GM18505 (cell line): ENCODE results near the gene AARSD1.
"Not testable (repeated sequence)": the region's sequence is repeated elsewhere in the genome, so short reads cannot be mapped to it uniquely, and the experiment has no call there.

Source experiments
- ATAC-seq: cut with Tn5 transposase; IDR thresholded peaks from one replicate; pipeline ENCODE4 v1.9.1; 2021; ENCODE audit not compliant: unreplicated experiment
- POLR2A ChIP-seq: IDR thresholded peaks from 4 replicates; pipeline ENCODE4 v1.6.1; 2011; ENCODE audit warnings: borderline replicate concordance; ENCODE audit not compliant: insufficient read depth, insufficient read length; ENCODE audit errors: extremely low read depth

The AARSD1 gene

GRCh38 chr17:42991471-42991870 lies 27.2 kb upstream of the AARSD1 start:
- ATAC-seq = no peak
- TF ChIP-seq POLR2A = no peak

GRCh38 chr17:42989726-42990652 lies 25.7 kb upstream of the AARSD1 start:
- TF ChIP-seq POLR2A = no peak
- no peak for ATAC-seq

DNA sequence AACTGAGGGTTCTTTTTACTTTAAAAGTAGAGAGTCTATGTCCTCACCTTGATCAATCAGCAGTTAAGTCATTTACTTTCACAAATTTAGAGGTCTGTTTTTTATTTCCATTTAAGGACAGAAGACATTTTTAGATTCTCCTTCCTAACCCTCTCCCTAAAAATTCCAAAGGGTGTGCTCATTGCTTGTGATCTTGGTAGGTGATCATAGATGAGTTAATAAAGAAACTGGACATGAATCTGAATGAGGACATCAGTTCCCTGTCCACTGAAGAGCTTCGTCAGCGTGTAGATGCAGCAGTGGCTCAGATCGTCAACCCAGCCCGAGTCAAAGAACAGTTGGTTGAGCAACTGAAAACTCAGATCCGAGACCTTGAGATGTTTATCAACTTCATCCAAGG lies 24.9 kb upstream of the AARSD1 start:
- no peak for TF ChIP-seq POLR2A

DNA sequence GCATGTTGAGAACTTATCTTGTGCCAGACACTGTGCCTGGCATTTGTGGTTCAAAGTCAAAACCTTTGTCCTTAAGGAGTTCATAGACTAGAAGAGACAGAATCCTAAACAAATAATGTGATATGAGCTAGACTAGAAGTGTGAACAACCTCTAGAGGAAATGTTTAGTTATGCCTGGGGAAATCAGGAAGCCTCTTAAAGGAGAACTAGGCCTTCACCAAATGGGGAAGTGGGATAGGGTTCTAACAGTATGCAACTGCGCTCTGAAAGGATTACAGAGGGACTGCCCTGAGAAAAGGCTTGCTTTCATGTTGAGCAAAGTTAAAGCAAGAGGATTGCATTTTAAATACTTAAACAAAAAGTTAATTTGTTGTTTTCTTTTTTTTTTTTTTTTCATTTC lies 21.0 kb upstream of the AARSD1 start:
- TF ChIP-seq POLR2A = no peak
- no peak for ATAC-seq

More for the DNA sequence above, 24.9 kb upstream of the AARSD1 start:
- ATAC-seq = no peak

- no peak for TF ChIP-seq POLR2A
- no peak for ATAC-seq
These were observed 18.0 kb upstream of the AARSD1 start for GRCh38 chr17:42982266-42982665.

DNA sequence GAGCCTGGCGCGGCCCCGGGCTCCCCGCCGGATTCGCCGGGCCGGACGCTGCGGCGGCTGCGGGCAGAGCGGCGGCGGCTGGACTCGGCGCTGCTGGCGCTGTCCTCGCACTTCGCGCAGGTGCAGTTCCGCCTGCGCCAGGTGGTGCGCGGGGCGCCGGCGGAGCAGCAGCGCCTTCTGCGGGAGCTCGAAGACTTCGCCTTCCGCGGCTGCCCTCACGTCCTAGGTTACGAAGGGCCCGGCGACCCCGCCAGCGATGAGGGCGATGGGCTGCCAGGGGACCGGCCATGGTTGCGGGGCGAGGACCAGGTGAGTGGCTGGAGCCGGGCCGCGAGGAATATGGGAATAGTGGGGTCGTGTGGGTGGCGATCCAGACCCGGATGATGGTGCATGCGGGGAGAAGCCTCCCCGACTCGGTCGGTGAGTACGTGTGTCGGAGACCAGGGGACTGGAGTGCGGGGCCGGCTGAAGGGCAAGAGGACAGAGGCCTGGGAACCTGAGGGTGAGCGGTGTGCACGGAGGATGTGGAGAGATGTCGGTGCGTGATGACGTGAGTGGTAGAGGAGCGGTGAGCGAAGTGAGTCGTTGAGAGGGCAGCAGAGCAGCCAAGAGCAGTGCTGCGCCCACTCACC lies 16.6 kb upstream of the AARSD1 start:
- TF ChIP-seq POLR2A = peak; percentile 41
- ATAC-seq = peak; percentile 40

GRCh38 chr17:42980274-42980765 lies 16.1 kb upstream of the AARSD1 start, which contains the start of gene RUNDC1:
RUNDC1 (plus strand) TSS chr17:42980565; CDS start chr17:42980577, 12 bp downstream.
- TF ChIP-seq POLR2A = peak; percentile 78

GRCh38 chr17:42979511-42980273 lies 15.4 kb upstream of the AARSD1 start, which contains the start of gene PTGES3L:
PTGES3L (minus strand) TSS chr17:42980080; CDS start chr17:42980053, 27 bp downstream.
- ATAC-seq = no peak
- TF ChIP-seq POLR2A = no peak

More at GRCh38 chr17:42980274-42980765, 16.1 kb upstream of the AARSD1 start, which contains the start of gene RUNDC1:
- peak; percentile 74 for ATAC-seq

DNA sequence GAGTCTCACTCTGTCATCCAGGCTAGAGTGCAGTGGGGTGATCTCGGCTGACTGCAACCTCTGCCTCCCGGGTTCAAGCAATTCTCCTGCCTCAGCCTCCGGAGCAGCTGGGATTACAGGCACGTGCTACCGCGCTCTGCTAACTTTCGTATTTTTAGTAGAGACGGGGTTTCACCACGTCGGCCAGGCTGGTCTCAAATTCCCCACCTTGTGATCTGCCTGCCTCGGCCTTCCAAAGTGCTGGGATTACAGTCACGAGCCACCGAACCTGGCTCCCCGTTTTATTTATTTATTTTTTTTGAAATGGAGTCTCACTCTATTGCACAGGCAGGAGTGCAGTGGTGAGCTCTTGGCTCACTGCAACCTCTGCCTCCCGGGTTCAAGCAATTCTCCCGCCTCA lies 11.4 kb upstream of the AARSD1 start:
- ATAC-seq = not testable (repeated sequence)

DNA sequence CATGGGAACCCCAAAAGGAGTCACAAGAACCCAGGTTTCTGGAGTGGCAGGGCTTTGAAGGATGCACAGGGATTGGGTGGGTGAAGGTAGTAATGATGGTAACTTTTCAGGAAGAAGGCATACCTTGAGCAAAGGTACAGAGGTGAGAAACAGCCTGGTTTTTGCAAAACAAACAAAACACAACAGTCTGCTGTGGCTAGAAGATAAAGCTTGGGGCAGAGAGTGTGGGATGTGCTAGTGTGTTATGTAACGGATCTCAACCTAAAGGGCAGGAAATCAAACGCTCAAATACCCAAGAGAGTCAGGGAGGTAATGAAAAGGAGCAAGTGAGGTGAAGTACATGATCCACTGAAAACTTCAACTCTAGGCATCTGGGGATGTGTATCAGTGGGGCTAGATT lies 11.0 kb upstream of the AARSD1 start:
- no peak for ATAC-seq

GRCh38 chr17:42973323-42973722 lies 9.1 kb upstream of the AARSD1 start:
- ATAC-seq = not testable (repeated sequence)

More for the DNA sequence above, 11.0 kb upstream of the AARSD1 start:
- TF ChIP-seq POLR2A = no peak

- no peak for TF ChIP-seq POLR2A
- no peak for ATAC-seq
These were observed 7.3 kb upstream of the AARSD1 start for GRCh38 chr17:42971589-42971988.

DNA sequence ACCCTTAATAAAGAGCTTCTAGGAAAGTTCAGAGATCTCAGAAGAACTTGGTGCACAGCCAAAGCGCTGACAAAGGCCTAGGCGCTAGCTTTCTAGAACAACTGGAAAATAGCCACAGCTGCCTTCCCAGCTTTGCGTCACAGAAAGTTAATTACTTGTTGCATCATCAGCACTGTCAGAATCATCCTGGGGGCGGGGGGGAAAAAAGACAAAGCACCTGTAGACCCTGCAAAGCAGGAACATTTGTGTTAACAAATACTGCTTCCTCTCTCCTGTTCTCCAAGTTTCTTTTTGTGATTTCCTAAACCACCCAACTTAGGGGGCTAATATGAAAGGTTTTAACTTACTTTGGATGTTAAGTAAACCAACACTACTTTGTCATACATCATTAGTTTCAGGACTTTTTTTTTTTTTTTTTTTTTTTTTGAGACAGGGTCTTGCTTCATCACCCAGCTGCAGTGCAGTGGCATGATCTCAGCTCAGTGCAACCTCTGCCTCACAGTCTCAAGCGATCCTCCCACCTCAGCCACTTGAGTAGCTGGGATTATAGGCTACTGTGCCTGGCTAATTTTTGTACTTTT lies 4.8 kb upstream of the AARSD1 start:
- ATAC-seq = no peak
- TF ChIP-seq POLR2A = no peak
